D721Med (cell line): ENCODE results near the gene DAND5.
"Not testable (repeated sequence)": the region's sequence is repeated elsewhere in the genome, so short reads cannot be mapped to it uniquely, and the experiment has no call there.

ENCODE experiments used
- DNase-seq: peaks from one replicate; pipeline ENCODE4 v3.0.0; 2011; ENCODE audit warnings: low spot score; ENCODE audit not compliant: insufficient read length
- FAIRE-seq: peaks from 2 replicates; lab custom pipeline; 2011; peaks lifted over from hg19 to GRCh38; lab: Jason Lieb, UNC
- TF ChIP-seq, protein P1 (sequence below): IDR thresholded peaks from 2 replicates; pipeline ENCODE4 v1.5.1; 2012; ENCODE audit warnings: mild to moderate bottlenecking, control low read depth; ENCODE audit not compliant: insufficient read depth; ENCODE audit errors: missing control alignments

DAND5 gene

DNA sequence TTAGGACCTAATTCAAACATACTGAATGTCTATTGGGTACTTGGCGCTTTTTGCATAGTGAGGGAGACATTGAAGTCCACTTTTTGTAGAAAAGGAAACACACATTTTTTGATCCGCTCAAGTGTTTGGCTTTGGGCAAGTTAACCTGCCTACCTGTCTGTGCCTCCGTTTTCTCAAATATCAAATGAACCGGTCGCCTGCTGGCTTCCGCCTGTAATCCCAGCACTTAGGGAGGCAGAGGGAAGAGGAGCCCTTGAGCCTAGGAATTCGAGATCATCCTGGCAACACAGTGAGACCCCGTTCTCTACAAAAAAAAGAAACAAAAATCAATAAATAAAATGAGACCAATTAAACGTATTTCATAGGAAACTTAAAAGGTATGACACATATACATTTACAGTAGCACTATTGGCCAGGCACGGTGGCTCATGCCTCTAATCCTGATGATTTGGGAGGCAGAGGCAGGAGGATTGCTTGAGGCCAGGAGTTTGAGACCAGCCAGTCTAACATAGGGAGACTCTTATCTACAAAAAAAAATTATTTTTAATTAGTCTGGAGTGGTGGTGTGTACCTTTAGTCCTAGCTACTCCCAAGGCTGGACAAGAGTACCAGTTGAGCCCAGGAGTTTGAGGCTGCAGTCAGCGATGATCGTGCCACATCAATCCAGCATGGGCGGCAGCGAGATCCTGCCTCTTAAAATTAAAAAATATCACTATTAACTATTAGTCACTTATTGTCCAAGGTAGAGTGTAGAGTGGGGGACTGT, 22.5 kb upstream of the DAND5 start:
- FAIRE-seq (no peak), DNase-seq (no peak)
- TF ChIP-seq, protein P1, sequence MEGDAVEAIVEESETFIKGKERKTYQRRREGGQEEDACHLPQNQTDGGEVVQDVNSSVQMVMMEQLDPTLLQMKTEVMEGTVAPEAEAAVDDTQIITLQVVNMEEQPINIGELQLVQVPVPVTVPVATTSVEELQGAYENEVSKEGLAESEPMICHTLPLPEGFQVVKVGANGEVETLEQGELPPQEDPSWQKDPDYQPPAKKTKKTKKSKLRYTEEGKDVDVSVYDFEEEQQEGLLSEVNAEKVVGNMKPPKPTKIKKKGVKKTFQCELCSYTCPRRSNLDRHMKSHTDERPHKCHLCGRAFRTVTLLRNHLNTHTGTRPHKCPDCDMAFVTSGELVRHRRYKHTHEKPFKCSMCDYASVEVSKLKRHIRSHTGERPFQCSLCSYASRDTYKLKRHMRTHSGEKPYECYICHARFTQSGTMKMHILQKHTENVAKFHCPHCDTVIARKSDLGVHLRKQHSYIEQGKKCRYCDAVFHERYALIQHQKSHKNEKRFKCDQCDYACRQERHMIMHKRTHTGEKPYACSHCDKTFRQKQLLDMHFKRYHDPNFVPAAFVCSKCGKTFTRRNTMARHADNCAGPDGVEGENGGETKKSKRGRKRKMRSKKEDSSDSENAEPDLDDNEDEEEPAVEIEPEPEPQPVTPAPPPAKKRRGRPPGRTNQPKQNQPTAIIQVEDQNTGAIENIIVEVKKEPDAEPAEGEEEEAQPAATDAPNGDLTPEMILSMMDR: no peak

DNA sequence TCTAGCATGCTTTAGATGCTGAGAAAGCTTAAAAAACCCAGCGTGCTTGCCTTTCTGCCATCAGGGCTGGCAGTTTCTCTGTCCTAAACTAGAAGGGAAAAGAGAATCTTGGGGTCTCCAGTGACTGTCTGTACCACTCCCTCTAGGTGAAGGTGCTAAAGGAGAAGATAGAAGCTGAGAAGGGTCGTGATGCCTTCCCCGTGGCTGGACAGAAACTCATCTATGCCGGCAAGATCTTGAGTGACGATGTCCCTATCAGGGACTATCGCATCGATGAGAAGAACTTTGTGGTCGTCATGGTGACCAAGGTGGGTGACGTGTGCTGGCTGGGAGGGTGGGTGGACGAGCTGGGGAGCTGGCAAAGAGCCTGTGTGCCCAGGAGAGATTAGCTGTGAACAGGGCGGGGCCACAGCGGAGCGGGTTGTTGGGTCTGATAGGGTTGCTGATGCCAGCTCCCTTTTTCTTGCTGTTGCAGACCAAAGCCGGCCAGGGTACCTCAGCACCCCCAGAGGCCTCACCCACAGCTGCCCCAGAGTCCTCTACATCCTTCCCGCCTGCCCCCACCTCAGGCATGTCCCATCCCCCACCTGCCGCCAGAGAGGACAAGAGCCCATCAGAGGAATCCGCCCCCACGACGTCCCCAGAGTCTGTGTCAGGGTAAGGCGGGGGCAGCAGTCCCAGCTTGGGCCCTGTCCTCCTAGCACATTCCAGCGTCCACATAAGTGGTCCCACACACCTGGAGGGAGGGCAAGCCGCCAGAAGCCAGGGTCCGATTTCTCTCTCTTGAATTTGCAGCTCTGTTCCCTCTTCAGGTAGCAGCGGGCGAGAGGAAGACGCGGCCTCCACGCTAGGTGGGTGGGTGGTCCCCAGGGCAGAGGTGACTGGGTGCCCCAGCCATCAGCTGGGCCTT, 21.4 kb upstream of the DAND5 start:
- no peak for DNase-seq
- FAIRE-seq: no peak
- TF ChIP-seq, protein P1: no peak

DNA sequence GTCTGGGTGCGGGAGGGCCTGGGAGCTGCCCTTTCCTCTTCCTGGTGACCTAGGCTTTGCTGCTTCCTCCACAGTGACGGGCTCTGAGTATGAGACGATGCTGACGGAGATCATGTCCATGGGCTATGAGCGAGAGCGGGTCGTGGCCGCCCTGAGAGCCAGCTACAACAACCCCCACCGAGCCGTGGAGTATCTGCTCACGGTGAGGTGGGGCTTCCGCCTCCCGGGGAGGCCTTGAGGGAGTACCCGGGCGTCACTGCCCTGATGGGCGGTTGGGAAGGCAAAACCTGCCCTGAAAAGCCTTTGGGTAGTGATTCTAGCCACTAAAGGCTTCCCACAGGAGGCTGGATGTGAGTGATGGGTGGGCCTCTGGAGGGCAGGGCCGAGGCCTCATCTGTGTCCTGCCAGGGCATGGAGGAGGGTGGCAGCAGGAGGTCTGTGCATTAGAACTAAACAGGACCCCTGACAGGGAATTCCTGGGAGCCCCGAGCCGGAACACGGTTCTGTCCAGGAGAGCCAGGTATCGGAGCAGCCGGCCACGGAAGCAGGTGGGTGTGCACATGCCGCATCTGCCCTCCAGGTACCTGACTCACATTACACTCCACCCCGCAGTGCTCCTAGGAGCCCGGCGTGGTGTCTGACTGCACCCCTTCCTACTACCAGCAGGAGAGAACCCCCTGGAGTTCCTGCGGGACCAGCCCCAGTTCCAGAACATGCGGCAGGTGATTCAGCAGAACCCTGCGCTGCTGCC, 20.6 kb upstream of the DAND5 start:
- TF ChIP-seq, protein P1: no peak
- DNase-seq: no peak
- no peak for FAIRE-seq

DNA sequence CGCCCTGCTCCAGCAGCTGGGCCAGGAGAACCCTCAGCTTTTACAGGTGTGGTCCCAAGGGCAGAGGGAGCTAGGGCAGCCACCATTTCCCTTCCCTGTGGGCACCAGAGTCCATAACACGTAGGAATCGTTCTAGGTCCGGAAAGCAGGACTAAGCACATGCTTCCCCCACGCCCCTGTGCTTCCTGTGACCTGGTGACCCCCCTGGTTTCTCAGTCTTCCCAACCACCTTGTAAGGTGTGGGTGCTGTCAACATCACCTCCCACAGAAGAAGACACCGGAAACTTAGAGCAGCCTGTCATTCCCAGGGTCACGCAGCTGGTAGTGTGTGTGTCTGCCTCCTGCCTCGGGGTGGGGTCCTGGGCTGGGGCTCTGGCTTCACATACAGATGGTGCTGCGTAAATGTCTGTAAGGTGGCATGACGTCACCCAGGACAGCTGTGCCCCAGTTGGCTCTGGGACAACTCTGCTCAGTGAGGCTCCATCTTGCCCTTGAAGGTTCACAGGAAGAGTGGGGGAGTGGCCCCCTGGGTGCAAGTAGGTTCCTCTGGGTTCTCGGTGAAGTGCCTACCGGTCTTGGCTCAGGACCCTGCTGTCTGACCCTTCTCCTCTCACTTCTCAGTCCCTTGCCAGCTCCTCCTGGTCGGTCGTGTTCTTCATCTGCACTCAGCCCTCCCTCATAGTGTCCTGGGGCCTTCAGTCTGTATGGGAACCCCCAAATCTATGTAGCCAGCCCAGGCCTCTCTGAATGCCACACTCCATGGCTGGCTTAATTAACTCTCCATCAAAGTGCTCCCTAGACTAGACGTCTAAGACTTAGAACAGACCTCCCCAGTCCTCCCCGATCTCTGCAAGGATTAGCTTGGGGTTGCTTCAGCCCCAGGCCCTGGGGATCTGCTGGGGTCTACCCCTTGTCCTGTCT, 19.8 kb upstream of the DAND5 start:
- DNase-seq: no peak
- FAIRE-seq: no peak
- TF ChIP-seq, protein P1: no peak

DNA sequence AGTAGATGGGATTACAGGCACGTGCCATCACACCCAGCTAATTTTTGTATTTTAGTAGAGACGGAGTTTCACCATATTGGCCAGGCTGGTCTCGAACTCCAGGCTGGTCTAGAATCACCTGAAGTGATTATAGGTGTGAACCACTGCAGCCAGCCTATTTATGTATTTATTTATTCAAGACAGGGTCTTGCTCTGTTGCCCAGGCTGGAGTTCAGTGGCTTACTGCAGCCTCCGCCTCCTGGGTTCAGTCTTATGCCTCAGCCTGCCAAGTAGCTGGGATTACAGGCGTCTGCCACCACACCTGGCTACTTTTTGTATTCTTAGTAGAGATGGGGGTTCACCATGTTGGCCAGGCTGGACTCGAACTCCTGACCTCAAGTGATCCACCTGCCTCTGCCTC, 17.3 kb upstream of the DAND5 start:
- not testable (repeated sequence) for DNase-seq, FAIRE-seq

DNA sequence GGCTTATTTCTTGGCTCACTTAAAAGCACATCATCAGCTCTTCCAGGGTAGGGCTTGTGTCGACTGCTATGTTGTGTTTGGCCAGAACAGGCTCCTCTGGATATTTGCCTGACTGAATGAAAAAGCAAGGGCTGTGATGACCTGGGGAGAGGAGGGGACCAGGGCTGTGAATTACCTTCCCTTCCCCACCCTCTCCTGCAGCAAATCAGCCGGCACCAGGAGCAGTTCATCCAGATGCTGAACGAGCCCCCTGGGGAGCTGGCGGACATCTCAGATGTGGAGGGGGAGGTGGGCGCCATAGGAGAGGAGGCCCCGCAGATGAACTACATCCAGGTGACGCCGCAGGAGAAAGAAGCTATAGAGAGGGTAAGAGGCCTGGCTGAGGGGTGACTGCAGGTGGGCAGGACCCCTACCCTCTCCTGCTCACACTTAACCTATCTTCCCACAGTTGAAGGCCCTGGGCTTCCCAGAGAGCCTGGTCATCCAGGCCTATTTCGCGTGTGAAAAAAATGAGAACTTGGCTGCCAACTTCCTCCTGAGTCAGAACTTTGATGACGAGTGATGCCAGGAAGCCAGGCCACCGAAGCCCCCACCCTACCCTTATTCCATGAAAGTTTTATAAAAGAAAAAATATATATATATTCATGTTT, 16.8 kb upstream of the DAND5 start:
- DNase-seq (no peak), FAIRE-seq (no peak)
- TF ChIP-seq, protein P1: no peak
